ENCODE measurements around the gene MUC15.

Gene MUC15

DNA sequence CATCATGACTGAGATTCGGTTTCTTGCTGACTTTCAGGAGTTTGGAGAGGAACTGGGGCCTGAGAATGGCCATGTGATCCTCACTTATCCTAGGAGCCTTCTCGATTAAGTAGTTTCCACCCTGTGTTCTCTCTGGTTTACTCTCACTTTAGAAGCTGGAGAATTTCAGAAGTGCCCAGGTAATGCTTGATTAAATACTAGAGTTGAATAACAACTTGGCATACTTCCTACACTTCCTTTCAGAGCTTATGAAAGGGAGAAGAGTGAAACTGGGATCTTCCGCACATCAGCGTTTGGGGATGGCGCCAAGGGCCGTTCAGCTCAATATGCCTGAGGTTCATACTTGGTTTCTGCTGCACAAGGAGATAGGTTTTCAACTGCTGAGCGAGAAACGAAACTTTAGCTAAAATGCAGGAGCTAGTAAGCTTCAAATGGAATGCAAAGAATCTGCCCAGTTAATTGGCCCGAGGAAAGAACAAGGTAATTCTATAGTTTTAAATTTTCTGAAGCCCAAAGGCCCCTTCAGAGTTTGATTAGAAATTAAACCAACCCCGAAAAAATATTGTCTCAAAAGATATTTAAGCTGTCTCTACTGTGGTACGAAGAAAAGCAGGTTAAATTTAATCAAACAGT, 823 bp upstream of the MUC15 start:
- no peak for DNase-seq

DNA sequence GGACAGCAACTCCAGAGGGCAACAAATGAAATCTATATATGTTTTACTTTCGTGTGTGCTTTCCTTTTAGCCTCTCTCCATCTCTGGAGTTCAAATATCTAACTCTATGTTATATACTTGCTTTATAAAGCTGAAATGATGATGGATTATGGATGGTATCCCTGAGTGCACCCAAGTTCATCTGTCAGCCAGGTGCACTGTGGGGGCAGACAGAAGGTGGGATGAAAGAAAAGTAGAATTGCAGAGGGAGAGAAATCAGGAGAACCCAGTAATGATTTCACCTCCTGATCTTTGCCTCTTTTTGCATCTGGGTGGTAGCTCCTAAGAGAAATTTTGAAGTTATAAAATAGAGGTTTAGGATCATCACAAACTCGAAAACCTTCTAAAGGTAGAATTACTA, 2.4 kb downstream of the MUC15 start:
- DNase-seq: no peak

DNA sequence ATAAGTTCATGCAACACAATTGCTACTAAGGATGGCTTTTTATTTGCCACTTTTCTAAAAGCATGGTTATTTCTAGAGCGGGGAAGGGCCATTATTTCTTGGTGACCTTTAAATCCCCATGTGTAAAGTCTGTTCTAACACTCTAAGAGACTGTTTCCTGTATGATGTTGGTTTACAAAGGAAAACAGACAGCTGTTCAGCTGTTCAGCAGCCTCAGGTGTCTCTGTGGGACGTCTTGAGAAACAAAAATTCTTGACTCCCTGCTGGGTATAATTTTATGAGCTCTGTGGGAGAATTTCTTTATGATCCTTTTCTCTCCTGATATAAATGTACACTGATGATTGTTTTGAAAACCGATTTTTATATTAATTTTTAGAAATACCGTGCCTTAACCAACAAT, 13.9 kb downstream of the MUC15 start:
- DNase-seq: no peak

DNA sequence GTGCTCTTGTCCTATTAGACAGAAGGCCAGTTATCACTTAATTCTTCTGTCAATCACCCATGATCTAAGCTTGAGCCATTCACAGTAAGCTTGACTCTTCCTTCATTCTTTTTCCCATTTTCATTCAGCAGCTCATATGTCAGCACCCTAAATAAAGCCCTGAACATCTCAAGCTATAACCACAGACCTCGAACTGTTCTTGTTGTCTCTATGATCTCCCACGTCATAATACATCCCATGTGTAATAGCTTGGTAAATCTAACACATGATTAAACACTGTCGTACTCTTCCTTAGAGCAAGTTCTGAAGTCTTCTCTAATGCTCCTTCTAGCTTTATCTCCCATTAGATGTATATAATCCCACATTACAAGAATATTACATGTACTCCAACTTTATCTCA, 14.4 kb downstream of the MUC15 start:
- no peak for DNase-seq

DNA sequence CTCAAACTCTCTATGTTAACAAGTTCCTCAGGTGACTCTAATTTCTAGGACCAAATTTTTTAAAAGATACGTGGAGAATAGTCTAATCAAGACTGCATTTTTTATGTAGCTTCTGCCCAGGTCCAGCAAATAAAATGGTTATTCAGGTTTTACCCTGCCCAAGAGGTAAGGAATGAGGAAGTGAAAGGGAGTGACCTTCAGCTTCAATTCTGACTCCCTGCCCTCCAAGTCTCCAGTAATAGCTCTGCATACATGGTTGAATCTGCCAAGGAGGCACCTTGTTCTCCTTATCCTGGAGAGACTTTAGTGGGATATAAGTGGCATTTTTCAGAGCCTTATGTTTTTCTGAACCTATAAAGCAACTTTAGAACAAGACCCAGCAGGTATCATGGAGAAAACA, 15.5 kb downstream of the MUC15 start:
- no peak for DNase-seq

DNA sequence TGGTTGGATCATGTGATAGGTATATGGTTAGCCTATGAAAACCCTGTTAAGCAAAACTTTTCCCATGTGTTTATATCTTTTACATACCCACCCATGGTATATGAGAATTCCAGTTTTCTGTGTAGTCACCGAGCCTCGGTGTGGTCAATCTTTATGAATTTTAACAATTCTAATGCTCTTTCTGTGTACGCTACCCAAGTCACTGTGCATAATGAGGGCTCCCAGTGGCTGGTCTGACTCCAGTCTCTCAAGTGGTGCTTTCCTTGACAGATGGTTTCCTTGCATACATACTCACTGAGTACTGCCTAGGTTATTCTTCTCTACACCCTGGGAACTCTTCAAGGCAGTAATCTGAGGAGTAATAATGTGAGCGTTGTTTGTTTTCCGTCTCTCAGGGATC, 17.6 kb downstream of the MUC15 start:
- DNase-seq: no peak

DNA sequence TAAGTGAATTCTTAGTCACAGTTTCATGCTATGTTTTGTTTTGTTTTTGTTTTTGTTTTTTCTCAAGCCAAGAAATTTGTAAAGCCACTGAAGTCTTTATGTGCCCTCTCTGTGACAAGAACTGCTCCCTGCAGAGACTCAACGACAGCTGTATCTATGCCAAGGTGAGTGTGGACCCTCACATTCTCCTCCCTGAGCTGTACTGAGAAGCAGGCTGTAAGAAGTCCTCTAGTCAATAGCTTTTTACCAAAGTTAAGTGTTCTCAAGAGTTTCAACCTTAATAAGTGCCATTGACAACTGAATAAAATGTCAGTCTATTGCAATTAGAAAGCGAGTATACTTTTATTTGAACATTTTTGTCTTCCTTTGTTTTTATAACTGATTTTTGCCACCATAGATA, 18.9 kb downstream of the MUC15 start:
- no peak for DNase-seq

DNA sequence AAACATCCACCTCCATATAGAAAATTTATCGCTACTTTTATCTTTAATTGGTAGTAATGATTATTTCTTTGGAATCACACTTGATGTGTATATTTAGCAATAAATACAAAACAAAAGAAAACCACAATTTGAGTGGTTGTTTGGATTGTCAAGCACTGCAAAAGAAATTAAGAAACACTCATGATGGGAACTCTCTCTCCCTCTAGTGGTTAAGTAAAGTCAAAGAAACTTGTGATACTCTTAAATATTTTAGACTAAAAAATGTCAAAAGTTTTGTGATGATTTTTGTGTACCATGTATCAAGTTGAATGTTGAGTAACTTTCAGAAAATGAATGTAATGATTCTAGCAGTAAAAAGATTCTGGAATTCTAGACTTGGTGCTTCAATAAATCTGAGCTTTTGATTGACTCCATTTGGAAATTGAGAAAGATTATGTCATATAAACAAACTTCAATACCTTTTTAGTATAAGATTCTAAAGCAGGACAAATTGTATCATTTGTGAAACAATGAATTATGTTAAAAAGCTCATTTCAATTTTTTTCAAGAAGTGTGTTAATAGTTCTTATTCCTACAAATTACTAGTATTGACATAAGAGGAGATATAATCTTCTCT, 20.8 kb downstream of the MUC15 start:
- no peak for DNase-seq

DNA sequence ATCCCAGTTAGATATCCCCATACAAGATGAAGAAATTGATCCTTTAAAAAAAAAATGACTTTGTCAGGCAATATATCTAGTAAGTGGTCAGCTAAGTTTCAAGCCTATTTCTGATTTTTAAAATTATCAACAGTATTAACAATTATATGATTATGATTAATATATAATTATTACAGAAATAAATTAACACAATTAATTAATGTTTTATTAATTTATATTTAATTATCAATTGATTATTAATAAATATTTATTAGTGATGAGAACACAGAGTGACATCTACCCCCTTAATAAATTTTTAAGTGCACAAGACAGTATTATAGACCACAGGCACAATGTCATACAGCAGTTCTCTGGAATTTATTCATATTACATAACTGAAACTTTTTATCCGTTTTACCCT, 22.0 kb downstream of the MUC15 start:
- no peak for DNase-seq

DNA sequence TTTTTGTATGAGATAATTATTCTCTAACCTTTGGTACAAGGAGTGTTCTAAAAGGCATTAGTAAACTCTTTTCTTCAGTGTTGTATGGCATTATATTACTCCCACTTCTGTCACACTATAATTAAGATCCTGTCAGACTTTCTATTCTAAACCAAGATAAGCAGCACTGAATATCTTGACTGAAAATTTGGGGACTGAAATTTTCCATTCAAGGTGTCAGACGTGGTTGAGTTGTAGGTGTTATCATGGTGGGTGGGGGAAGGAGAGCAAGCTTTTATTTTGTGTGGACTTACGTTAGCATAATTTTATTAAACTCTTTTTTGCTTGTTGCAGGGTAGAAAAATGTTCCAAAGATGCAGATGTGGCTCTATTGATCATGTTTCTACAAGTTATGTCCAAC, 22.9 kb downstream of the MUC15 start:
- no peak for DNase-seq

DNA sequence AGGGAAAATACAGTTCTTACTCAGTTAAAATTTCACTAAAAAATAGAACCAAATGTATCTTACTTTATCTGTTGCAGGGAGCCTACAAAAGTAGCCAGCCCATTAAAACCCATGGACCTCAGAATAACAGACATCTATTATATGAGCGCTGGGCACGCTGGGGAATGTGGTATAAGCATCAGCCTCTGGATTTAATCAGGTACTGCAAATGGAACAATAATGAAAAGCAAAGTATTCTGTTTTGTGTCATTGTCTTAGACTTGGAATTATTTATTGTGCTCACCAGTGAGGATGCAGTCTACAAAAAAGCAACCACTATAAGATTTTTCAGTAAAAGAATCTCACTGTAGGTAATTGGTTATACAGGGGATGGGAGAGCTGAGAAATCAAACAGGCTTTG, 30.2 kb downstream of the MUC15 start:
- no peak for DNase-seq

DNA sequence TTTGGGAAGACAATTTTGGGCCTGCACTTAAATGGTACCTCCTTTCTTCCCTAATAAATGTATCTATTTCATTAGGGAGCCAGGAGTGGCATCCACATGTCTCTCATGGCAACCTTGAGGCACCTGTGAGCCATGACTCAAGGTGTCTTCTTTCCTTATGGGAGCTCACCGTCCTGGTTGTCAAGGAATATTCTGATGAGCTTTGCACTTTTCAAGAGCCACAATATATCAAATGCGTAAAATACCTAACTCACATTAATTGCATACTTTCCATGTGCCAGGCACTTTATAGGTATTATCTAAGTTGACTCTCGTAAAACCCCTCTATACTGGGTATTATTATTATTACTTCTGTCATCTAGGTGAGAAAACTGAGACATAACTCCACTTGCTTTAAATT, 32.5 kb downstream of the MUC15 start:
- no peak for DNase-seq

DNA sequence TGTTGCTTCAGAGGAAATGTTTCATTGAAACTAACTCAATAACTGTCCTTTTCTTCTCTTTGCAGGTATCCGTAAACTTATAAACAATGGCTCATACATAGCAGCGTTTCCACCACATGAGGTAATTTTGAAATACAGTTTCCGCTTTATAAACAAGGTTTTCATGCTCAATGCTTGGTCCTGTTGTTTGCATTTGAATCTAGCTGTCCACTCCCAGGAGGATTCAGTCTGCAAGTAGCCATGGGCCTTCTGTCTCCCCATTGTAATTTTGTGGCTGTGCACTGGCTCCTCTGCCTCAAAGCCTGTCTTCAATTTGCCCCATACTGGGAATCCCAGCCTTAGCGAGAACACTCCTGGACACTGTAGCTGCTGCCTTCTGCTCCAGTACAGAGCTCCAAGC, 34.7 kb downstream of the MUC15 start:
- no peak for DNase-seq

DNA sequence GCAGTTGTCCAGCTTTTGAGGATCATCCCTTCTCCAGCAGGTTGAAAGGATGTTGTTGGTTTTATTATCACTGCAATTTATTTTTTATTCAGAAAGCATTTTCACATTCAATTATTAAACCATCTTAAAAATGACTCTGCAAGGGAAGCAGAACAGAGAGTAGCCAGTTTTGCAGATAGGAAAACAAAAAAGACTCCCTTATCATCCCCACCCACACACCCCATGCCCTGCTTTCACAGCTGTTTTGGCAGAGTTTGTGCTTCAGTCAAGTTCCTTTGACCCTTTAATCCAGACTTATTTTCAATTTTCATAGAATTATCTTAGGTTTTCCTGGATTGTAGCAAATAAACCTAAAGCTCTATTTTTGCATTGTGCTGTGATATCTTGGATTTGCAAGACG, 44.4 kb downstream of the MUC15 start:
- DNase-seq: no peak

DNA sequence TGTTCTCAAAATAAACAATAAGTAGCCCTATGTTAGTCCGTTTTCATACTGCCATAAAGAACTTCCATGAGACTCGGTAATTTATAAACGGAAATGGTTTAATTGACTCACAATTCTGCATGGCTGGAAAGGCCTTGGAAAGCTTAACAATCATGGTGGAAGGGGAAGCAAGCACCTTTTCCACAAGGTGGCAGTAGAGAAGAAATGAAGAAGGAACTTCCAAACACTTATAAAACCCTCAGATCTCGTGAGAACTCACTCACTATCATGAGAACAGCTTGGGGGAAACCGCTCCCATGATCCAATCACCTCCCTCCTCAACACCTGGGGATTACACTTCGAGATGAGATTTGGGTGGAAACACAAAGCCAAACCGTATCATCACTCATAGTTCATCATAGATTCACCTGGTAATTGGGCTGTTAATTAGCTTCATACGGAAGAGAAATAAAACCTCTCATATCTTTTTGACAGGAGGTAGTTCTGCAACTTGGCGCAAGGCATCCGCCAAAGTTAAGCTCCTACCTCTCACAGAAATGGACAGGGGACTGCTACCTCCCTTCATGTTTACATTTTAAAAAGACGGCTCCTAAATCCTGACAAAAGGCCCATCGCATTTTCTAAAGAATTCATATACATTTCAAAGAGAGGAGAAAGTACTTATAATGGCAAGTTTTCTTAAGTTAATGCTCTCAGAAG, 49.0 kb downstream of the MUC15 start:
- peak; percentile 5 for DNase-seq

DNA sequence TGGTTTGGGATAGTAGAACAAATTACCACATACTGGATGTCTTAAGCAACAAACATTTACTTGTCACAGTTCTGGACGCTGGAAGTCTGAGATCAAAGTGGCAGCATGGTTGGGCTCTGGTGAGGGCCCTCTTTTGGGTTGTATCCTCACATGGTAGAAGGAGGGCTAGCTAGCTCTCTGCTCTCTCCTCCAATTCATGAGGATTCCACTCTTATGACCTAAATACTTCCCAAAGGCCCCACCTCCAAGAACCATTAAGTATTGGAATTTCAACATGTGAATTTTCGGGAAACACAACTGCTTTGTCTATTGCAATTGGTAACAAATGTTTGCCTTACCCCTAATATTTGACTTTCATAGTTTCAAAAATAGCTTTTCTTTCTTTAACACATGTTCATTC, 52.6 kb downstream of the MUC15 start:
- DNase-seq: no peak

DNA sequence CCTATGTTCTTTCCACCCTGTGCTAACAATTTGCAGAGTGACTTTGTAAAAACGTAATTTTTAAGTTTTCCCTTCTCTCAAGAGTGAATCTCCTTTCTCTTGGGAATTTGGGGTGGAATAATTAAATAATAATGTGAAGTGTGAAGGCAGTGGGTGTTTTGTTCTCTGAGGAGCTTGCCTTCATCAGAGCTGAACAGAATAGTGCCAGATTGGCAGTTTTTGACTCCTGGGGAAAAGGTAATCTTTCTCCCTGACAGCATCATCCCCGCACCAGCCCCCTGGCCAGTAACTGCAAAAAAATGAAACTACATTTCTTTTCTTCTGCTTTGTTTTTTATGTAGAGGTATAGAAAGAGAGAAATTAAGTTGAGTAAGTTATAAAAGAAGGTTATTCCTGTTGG, 59.9 kb downstream of the MUC15 start:
- DNase-seq: no peak

DNA sequence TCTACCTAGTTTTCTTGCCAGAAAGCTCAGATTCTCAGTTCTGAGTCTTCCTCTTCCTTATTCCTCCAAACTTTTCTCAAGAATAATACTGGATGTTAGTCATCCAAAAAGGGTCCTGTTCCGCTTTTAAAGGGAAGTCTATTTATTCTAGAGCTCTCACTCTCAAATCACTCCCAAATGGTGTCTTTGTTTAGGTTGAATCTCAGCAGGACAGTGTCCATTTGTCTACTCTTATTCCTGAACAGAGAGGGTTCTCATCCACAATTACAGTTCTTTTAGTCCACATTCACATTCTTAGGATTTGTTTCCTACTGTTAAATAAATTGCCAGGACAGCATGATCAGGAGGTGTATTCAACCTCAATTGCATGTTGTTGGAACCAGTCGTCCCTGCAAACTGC, 61.3 kb downstream of the MUC15 start:
- no peak for DNase-seq

DNA sequence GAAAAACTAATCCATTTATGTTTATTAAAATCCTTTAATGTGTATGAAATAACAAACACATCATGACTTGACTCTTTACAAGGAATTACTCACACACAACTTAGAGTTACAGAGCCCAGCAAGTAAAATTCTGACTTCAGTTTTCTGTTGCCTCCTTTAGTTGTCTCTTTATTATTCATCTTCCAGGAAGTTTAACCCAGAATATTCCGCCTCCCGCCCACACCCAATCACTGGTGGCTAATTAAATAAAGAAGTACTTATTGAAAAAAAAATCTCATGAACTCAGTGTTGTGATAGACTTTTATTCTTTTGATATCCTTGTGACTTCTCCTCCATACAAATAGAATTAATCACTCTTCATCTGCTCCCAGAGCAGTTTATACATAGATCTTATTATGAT, 61.9 kb downstream of the MUC15 start:
- no peak for DNase-seq
